ENCODE results near the gene ERC1. TPM values are rescaled to one million over a fixed set of nuclear protein-coding genes. Genes with fewer than 3 reads are reported as not detected.

ERC1 gene
- total and polyA plus RNA-seq, 9 of the 15 experiments (the other 6 are each of a cell fraction or from before 2014, with no cell fraction given): 0.74 to 11.8 (median 4.8) TPM

- peak in 1 of 2 experiments; percentile 24 for TF ChIP-seq AFF1 (IDR thresholded peaks at IDR 0.05; ENCODE audit: low read depth in 1 of 2, partially characterized antibody in 2 of 2)
- TF ChIP-seq MLLT1 (IDR thresholded peaks at IDR 0.05): peak in 1 of 2 experiments; percentile 68; a peak in 1 of 4 replicates
- no peak for TF ChIP-seq CEBPZ (IDR thresholded peaks at IDR 0.05; ENCODE audit: borderline replicate concordance, low read depth, low read length)
- TF ChIP-seq HDAC8 (tag; IDR thresholded peaks at IDR 0.05): peak; percentile 35
- TF ChIP-seq ZNF609 (CRISPR knock-in tag; IDR thresholded peaks at IDR 0.05; ENCODE audit: borderline replicate concordance): no peak
- no peak for TF ChIP-seq PRMT5 (CRISPR knock-in tag; IDR thresholded peaks at IDR 0.05)
- 0 out of 2 replicates have a peak, but pooled peaks have one; percentile 62 for TF ChIP-seq ZBTB17 (CRISPR knock-in tag; IDR thresholded peaks at IDR 0.05)
- TF ChIP-seq ELK3 (CRISPR knock-in tag; IDR thresholded peaks at IDR 0.05): no peak
- TF ChIP-seq ZNF75A (CRISPR knock-in tag; IDR thresholded peaks at IDR 0.05): no peak
- peak; percentile 93 for TF ChIP-seq L3MBTL2 (IDR thresholded peaks at IDR 0.05)
Measured at GRCh38 chr12:990661-991349, at the start of gene ERC1 (continued).

Data from K562 (cell line).